H9 (cell line): ENCODE data around the gene CDH24. TPM values are rescaled to one million over a fixed set of nuclear protein-coding genes. Genes with fewer than 3 reads are reported as not detected.

ENCODE experiments used
- DNase-seq: peaks from one replicate; pipeline ENCODE4 v3.0.0-alpha.2; 2017
- H2AFZ ChIP-seq: one replicate; pipeline ENCODE4 v1.6.1; 2013; ENCODE audit warnings: mild to moderate bottlenecking, low read length, control low read depth, moderate library complexity
- H2AK5ac ChIP-seq: 2 replicates; pipeline ENCODE4 v1.6.1; 2013; ENCODE audit warnings: low read length, control low read depth, mixed read lengths; ENCODE audit not compliant: insufficient read length
- H2BK120ac ChIP-seq: one replicate; pipeline ENCODE4 v1.6.1; 2013; ENCODE audit warnings: low read depth, mild to moderate bottlenecking, low read length, control low read depth, inconsistent platforms; ENCODE audit not compliant: poor library complexity, severe bottlenecking
- H2BK12ac ChIP-seq: 2 replicates; pipeline ENCODE4 v1.6.1; 2013; ENCODE audit warnings: low read length, control low read depth, mixed read lengths, low read depth; ENCODE audit not compliant: insufficient read length
- H2BK15ac ChIP-seq: 2 replicates; pipeline ENCODE4 v1.6.1; 2013; ENCODE audit warnings: low read depth, low read length, control low read depth
- H2BK20ac ChIP-seq: one replicate; pipeline ENCODE4 v1.6.1; 2013; ENCODE audit warnings: low read depth, mild to moderate bottlenecking, low read length, control low read depth, inconsistent platforms; ENCODE audit not compliant: poor library complexity, severe bottlenecking
- H2BK5ac ChIP-seq: 2 replicates; pipeline ENCODE4 v1.6.1; 2013; ENCODE audit warnings: low read length, control low read depth, mixed read lengths; ENCODE audit not compliant: insufficient read length
- H3K14ac ChIP-seq: 2 replicates; pipeline ENCODE4 v1.6.1; 2013; ENCODE audit warnings: low read length, control low read depth; ENCODE audit not compliant: insufficient read depth
- H3K18ac ChIP-seq: 2 replicates; pipeline ENCODE4 v1.6.1; 2013; ENCODE audit warnings: low read depth, mild to moderate bottlenecking, mixed read lengths, low read length, control low read depth; ENCODE audit not compliant: insufficient read length
- H3K23ac ChIP-seq: 2 replicates; pipeline ENCODE4 v1.6.1; 2013; ENCODE audit warnings: low read length, control low read depth, mixed read lengths, low read depth; ENCODE audit not compliant: insufficient read length
- H3K23me2 ChIP-seq: 2 replicates; pipeline ENCODE4 v1.6.1; 2013; ENCODE audit warnings: low read depth, mild to moderate bottlenecking, mixed read lengths, low read length, control low read depth; ENCODE audit not compliant: insufficient read length, poor library complexity, severe bottlenecking
- H3K27ac ChIP-seq: 2 replicates; pipeline ENCODE4 v1.5.1; 2013; ENCODE audit warnings: low read length, control low read depth, mixed read lengths, low read depth; ENCODE audit not compliant: insufficient read length
- H3K27me3 ChIP-seq: 2 replicates; pipeline ENCODE4 v1.6.1; 2013; ENCODE audit warnings: low read length, control low read depth, inconsistent platforms; ENCODE audit not compliant: insufficient read depth
- H3K4ac ChIP-seq: 2 replicates; pipeline ENCODE4 v1.6.1; 2013; ENCODE audit warnings: low read depth, mild to moderate bottlenecking, control low read depth, inconsistent platforms, low read length, moderate library complexity
- H3K4me1 ChIP-seq: 2 replicates; pipeline ENCODE4 v1.6.1; 2013; ENCODE audit warnings: low read length, control low read depth, inconsistent platforms; ENCODE audit not compliant: insufficient read depth
- H3K4me2 ChIP-seq: 2 replicates; pipeline ENCODE4 v1.6.1; 2013; ENCODE audit warnings: low read length, control low read depth, mixed read lengths; ENCODE audit not compliant: insufficient read length, insufficient read depth
- H3K56ac ChIP-seq: 2 replicates; pipeline ENCODE4 v1.6.1; 2013; ENCODE audit warnings: low read depth, mild to moderate bottlenecking, mixed read lengths, low read length, control low read depth; ENCODE audit not compliant: insufficient read length
- H3K79me1 ChIP-seq: 2 replicates; pipeline ENCODE4 v1.6.1; 2013; ENCODE audit warnings: low read depth, mild to moderate bottlenecking, moderate library complexity, low read length, control low read depth, inconsistent platforms; ENCODE audit not compliant: insufficient read depth, poor library complexity, severe bottlenecking
- H3K79me2 ChIP-seq: 2 replicates; pipeline ENCODE4 v1.6.1; 2013; ENCODE audit warnings: low read length, control low read depth, inconsistent platforms; ENCODE audit not compliant: insufficient read depth
- H3K9ac ChIP-seq: 2 replicates; pipeline ENCODE4 v1.6.1; 2013; ENCODE audit warnings: low read length, control low read depth, mixed read lengths; ENCODE audit not compliant: insufficient read length; ENCODE audit errors: extremely low read depth
- H3K9me3 ChIP-seq: one replicate; pipeline ENCODE4 v1.6.1; 2013; ENCODE audit warnings: low read depth, low read length, inconsistent platforms; ENCODE audit not compliant: control insufficient read depth
- H3T11ph ChIP-seq: one replicate; pipeline ENCODE4 v1.6.1; 2013; ENCODE audit warnings: mild to moderate bottlenecking, low read length, control low read depth, inconsistent platforms
- H4K20me1 ChIP-seq: one replicate; pipeline ENCODE4 v1.6.1; 2013; ENCODE audit not compliant: control insufficient read depth, insufficient read length, insufficient read depth
- H4K5ac ChIP-seq: 2 replicates; pipeline ENCODE4 v1.6.1; 2013; ENCODE audit warnings: low read depth, mild to moderate bottlenecking, mixed read lengths, low read length, control low read depth; ENCODE audit not compliant: insufficient read length
- H4K8ac ChIP-seq: replicated peaks from 2 replicates; pipeline ENCODE4 v1.6.1; 2013; ENCODE audit warnings: low read length, control low read depth, mixed read lengths, low read depth; ENCODE audit not compliant: insufficient read length
- H4K91ac ChIP-seq: 2 replicates; pipeline ENCODE4 v1.6.1; 2013; ENCODE audit warnings: low read depth, mild to moderate bottlenecking, moderate library complexity, mixed read lengths, low read length, control low read depth; ENCODE audit not compliant: insufficient read length
- H3K27ac Mint-ChIP-seq, 3 experiments: 2 replicates in 2 of 3; 3 replicates in 1 of 3; pipeline ENCODE4 v1.8.0; 2020 to 2021; ENCODE audit warnings: mixed read lengths in 3 of 3, mild to moderate bottlenecking in 1 of 3, moderate library complexity in 1 of 3
- H3K27me3 Mint-ChIP-seq: 2 replicates; pipeline ENCODE4 v1.8.0; 2021; ENCODE audit warnings: low read depth, mild to moderate bottlenecking, moderate library complexity, mixed read lengths
- H3K36me3 Mint-ChIP-seq, 3 experiments: 2 replicates in 2 of 3; 3 replicates in 1 of 3; pipeline ENCODE4 v1.8.0; 2020 to 2021; ENCODE audit warnings: low read depth in 3 of 3, mixed read lengths in 3 of 3; ENCODE audit not compliant: insufficient read depth in 1 of 3
- H3K4me1 Mint-ChIP-seq, 2 experiments: 2 replicates each; pipeline ENCODE4 v1.8.0; 2020; ENCODE audit warnings: mixed read lengths in 2 of 2
- H3K4me3 Mint-ChIP-seq, 2 experiments: 2 replicates in 1 of 2; 3 replicates in 1 of 2; pipeline ENCODE4 v1.8.0; 2020 to 2021; ENCODE audit warnings: mild to moderate bottlenecking in 2 of 2, mixed read lengths in 2 of 2, moderate library complexity in 1 of 2
- H3K9me3 Mint-ChIP-seq, 2 experiments: 2 replicates in 1 of 2; 3 replicates in 1 of 2; pipeline ENCODE4 v1.8.0; 2020; ENCODE audit warnings: mild to moderate bottlenecking in 2 of 2, mixed read lengths in 2 of 2, moderate library complexity in 1 of 2
- WGBS: extraction: QIAGEN DNeasy Blood & Tissue Kit; methylation state at CpG from one replicate; pipeline ENCODE4 v1.1.7; 2013; ENCODE audit warnings: missing lambda C conversion rate, low lambda C conversion rate, mixed read lengths; ENCODE audit not compliant: insufficient read length; ENCODE audit errors: extremely low coverage; 5-methylcytosine and 5-hydroxymethylcytosine counted together
- total RNA-seq: library from RNA; stranded (reverse); gene quantifications from 2 replicates; pipeline ENCODE4 v1.2.1, GENCODE V29; 2021
- TF ChIP-seq, protein P1 (sequence below): fragments of 200-600 bp; sonication (generic); conservative IDR thresholded peaks from 3 replicates; pipeline ENCODE4 v1.8.0; 2021; ENCODE audit warnings: antibody characterized with exemption, mild to moderate bottlenecking

CDH24 gene
- total RNA-seq, 1 experiment from 2014 or later, result 16.7 TPM

DNA sequence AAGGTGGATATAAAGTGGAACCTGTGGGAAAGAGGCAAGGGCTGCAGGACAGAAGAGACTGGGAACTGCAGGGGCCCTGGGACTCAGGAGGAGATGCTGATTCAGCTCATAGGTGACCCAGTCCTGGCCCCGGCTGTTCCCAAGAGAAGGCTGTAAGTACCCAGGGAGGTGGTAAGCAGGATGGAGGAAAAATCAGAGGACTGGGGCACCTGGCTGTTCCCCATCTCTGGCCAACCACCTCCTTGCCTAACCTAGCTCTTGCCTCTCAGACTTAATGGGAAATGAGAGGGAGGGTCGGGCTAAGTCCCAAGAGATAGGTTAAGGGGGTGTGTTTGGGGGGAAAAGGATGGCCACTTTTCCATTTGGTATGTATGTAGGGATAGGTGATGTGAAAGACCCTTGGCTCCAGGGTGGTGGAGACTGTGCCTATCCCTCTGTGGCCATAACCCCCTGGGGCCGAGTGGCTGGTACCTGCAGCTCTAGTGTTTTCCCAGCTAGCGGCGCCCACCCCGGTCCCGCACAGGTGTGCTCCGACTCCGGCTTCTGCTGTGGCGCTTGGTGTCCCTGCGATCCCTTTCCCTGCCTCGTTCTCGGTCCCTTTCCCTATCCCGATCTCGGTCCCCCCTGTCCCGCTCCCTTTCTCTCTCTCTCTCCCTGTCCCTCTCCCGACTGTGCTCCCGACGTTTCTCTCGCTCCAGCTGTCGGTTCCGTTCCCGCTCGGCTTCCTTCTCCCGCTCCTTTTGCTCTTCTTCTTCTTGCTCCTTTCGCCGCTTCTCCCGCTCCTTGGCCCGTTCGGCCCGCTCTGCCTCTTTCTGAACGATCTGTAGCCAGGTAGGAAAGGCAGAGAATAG is 1.6 kb upstream of the CDH24 start:
- Histone ChIP-seq H3K18ac (no peak overlapping the region), H3K4ac (no peak overlapping the region), H3K56ac (no peak overlapping the region), H3K9ac (no peak overlapping the region), H3K27ac (no peak overlapping the region), H3T11ph (no peak overlapping the region), H4K91ac (no peak overlapping the region), H3K14ac (no peak overlapping the region), H2AFZ (no peak overlapping the region), H3K23ac (no peak overlapping the region), H3K79me1 (no peaks in the 10 kb centered on the region), H3K27me3 (no peaks in the 10 kb centered on the region), H2BK12ac (no peak overlapping the region), H2BK15ac (no peak overlapping the region), H4K5ac (no peak overlapping the region), H3K9me3 (no peaks in the 10 kb centered on the region), H2BK20ac (no peak overlapping the region), H3K23me2 (peaks cover 15% of the 10 kb centered on the region), H4K20me1 (no peaks in the 10 kb centered on the region), H3K4me2 (no peak overlapping the region), H2AK5ac (no peak overlapping the region), H2BK120ac (no peak overlapping the region), H3K79me2 (no peaks in the 10 kb centered on the region), H4K8ac (no peak overlapping the region), H3K4me1 (no peaks in the 10 kb centered on the region; the same call in 1 of the 2 replicates), H2BK5ac (no peak overlapping the region)
- no CpG with 5 or more reads among the region's 32 CpGs for WGBS
- H3K27me3 Mint-ChIP-seq, result peaks cover 9% of the 10 kb centered on the region
- peaks cover 31 to 62% (median 56%) of the 10 kb centered on the region in 3 experiments for H3K36me3 Mint-ChIP-seq
- H3K27ac Mint-ChIP-seq, result peak overlapping the region in 2 of 3 experiments; percentile 28 to 81; a peak in 4 of 7 replicates
- TF ChIP-seq, protein P1, sequence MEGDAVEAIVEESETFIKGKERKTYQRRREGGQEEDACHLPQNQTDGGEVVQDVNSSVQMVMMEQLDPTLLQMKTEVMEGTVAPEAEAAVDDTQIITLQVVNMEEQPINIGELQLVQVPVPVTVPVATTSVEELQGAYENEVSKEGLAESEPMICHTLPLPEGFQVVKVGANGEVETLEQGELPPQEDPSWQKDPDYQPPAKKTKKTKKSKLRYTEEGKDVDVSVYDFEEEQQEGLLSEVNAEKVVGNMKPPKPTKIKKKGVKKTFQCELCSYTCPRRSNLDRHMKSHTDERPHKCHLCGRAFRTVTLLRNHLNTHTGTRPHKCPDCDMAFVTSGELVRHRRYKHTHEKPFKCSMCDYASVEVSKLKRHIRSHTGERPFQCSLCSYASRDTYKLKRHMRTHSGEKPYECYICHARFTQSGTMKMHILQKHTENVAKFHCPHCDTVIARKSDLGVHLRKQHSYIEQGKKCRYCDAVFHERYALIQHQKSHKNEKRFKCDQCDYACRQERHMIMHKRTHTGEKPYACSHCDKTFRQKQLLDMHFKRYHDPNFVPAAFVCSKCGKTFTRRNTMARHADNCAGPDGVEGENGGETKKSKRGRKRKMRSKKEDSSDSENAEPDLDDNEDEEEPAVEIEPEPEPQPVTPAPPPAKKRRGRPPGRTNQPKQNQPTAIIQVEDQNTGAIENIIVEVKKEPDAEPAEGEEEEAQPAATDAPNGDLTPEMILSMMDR, result no peak
- no peaks in the 10 kb centered on the region for H3K9me3 Mint-ChIP-seq
- H3K4me3 Mint-ChIP-seq, result no peak overlapping the region; a peak in 1 of 5 replicates
- peaks cover 15 to 18% of the 10 kb centered on the region in 2 experiments for H3K4me1 Mint-ChIP-seq
- DNase-seq, result no peak
